OCI-M2 (cell line): ENCODE measurements around the gene ITPA.
"Not testable (repeated sequence)": the region's sequence is repeated elsewhere in the genome, so short reads cannot be mapped to it uniquely, and the experiment has no call there.

Experiments used
- DNase-seq: peaks from one replicate; lab custom pipeline; 2025; ENCODE audit not compliant: unreplicated experiment; lab: John Stamatoyannopoulos, UW

ITPA gene

DNA sequence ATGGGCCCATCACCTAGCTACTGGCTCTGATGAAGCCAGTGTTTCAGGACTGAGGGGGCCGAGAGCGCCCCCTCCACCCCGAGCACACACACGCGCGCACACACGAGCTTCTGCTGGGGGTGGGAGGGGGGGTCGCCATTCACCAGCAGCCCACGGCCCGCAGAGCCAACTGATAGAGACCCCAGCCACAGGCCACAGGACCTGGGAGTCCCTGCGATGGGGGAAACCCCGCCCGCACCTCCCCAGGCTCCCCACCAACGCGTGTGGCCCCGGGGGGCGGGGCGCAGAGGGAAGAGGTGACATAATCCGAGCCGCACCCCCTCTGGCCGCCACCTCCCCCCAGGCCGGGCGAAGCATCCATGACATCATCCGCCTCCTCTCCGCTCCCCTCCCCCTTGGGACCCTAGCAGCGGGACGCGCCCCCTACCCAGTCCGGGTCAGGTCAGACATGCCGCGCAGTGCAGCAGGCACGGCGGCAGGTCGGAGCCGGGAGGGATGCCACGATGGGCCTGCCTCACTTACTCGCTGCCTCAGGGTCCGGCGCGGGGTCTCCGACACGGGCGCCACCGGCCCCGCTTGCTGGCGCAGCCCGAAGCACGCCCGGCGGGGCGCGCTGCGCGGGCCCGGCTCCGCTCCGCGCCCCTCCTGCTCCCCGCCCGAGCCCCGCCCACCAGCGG, 36.2 kb upstream of the ITPA start, which contains the start of gene LZTS3:
Gene LZTS3 (minus strand): TSS at position 617 of the 677 bp plus-strand sequence. CDS start 6,386 bp downstream, outside the sequence.
- peak; percentile 66 for DNase-seq

DNA sequence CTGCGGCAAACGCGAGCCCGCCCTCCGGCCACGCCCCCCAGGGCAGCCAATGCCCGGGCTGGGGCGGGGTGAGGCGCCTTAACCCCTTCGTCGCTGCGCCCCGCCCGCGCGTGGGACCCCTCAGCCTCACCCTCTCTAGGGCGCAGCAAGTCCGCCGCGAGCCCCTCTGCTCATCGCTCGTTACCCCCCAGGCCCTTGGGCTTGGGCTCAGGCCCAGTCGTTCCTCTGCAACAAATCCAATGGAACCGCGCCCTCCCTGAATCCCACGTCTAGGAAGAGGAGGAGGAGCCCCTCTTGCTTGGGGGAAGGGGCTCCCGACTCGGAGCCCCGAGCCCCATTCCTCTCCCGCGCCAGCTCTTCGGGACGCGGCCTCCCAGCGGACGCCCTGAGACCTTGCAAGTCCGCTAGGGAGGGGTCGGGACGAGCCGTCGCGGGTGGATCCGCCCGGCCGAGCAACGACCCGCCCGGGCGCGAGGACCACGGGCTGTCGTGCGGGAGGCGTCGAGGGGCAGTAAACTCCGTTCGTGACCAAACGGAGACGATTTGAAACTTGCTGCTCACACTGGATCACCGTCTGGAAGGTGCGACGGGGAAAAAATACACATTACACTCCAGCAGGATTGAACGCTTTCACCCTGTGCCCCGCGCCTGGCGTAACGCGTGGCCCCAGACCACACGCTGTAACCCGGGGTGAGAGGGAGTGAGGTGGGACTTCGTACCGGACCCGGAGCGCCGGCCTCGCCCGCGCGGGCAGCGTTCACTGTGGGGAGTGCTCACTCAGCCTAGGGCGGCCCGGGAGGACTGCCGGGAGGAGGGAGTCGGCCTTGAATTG, 35.5 kb upstream of the ITPA start:
- peak; percentile 66 for DNase-seq

DNA sequence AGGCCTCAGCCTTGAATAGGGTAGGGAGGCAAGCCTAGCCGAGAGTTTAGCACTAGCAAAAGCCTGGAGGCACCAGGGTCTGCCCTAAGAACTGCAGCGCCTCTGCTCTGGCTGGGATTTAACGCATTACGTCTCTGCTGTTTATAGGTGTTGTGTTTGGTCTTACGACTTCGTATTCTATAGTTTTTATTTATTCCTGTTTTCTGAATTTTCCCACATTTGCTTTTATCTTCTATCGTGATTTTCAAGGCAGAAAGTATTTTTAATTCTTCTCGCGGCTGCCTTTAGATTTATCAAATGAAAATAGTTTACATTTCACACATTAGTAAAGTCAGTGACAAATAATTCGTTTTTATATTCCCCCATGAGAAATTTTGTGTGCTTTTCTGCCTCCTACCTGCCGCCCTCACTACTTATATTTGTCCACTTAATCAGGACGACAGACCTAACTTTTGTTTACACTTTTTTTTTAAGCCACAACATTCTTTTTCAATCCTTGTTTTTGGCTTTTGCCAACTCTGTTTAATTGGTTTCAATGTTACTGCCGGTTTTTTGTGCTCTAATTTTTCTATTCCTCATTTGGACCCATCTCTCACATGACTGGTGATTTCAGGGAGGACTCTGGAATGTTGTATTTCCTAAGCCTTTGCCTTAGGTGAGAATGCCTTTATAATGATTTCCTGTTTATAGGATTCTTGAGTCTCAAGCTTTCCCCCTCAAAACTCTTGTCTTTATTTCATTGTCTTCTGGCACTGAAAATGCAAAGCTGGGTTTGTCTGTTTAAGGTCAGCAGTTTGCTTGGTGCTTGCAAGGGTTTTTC, 34.6 kb upstream of the ITPA start:
- DNase-seq: no peak

DNA sequence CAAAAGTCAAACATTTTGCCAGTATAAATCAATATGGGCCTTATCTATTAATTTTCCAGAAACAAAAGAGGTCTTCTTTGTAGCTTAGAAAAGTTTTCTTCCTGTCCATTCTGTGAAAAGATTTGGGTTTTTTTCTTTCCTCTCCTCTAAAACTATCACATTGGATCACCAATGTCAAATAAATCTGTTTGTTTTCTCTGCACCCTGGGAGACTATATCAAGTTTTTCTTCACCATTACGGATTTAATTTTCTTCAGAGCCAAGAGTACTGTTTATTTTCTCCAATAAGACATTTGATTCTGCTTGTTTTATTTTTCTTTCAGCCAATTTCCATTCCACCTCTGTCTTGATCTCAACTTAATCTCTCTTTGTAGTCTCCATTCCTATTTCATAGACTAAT, 34.0 kb upstream of the ITPA start:
- DNase-seq: no peak

DNA sequence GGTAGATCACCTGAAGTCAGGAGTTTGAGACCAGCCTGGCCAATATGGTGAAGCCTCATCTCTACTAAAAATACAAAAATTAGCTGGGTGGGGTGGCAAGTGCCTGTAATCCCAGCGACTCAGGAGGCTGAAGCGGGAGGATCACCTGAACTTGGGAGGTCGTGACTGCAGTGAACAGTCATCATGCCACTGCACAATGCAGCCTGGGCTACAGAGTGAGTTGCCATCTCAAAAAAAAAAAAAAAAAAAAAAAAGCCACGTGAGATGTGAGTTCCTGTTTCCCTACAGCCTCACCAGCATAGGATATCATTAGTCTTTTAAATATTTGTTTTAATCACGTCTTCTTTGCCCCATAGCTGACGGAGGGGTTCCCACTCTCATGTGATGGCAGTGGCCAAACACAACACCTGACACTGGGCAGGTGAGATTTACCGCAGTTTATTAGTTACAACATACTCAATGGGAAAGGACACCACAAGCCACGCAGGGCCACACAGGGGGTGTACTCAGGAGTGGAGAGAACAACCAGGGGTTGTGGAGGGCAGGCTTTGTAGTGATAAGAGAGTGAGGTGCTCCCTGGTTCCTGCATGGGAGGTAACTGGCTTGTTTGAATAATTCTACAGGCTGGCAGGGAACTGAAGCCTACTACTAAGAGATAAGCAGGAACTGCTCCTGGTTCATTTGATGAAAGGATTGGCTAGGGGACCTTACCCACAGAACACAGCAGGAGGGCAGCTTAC, 31.4 kb upstream of the ITPA start:
- no peak for DNase-seq

DNA sequence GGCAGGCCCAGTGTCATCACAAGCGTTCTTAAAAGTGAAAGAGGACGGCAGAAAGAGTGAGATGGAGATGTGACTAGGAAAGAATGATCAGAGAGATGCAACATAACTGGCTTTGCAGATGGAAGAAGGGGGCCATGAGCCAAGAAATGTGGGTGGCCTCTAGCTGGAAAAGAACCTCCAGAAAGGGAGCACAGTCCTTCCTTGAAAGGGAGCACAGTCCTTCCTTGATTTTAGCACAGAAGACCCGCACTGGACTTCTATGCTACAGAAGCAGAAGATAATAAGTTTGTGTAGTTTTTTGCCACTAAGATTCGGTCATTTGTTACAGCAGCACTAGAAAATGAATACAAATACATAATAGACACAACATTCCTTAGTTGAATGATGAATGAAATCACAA, 29.0 kb upstream of the ITPA start:
- no peak for DNase-seq

DNA sequence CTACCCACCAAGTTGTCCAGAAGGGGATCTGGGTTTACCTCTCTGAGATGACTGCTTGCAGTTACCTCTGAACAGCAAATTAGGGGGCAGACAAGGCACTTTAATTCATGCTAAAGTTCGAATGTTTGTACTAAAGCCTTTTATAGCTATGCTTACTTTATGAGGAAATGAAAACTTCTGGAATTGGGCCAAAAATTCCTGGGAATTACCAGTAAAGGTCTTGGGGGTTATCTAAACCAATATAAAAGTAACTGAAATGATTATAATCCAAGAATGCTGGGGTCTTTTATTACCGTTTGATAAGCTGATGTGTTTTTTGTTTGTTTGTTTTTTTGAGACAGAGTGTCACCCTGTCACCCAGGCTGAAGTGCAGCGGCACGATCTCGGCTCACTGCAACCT, 28.0 kb upstream of the ITPA start:
- DNase-seq: no peak

DNA sequence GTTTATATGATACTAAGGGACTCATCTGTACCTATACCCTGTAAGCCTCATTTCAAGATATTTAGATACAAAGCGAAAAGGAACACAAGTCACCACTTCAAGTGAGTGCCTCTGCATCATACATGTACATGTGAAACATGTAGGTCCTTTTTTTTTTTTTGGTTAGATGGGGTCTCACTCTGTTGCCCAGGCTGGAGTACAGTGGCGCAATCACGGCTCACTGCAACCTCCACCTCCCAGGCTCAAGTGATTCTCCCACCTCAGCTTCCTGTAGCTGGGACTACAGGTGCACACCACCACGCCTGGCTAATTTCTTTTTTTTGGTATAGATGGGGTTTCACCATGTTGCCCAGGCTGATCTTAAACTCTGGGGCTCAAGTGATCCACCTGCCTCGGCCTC, 26.9 kb upstream of the ITPA start:
- not testable (repeated sequence) for DNase-seq

DNA sequence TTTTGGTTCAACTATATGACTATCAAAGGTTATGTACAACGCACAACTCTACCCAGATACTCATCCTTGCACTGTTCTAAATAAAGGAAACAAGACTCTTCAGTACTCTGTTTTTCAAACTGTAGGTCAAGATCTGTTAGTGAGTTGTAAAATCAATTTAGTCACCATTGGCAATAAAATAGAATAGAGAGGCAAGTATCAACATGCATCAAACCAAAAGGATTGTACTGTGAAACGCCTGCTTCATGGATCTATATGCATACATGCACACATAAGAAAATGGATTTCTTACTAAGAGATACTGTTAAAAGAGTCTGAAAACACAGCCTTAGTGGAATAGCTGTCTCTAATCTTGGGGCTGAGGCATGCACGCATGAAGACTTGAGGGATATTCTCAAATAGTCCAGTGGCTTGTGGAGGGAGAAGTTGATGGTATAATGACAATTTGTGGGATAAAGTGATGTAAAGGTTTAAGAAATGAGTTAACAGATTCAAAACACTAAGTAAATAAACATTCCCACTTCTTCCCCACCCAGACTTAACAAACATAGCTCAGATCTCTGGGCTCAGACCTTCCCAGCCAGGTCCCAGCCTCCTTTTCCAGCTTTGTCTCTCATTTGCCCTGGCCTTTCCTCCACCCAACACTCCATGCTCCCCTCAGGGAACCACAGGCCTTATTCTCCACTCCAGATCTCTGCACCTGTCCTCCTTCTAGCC, 25.2 kb upstream of the ITPA start:
- DNase-seq: no peak

DNA sequence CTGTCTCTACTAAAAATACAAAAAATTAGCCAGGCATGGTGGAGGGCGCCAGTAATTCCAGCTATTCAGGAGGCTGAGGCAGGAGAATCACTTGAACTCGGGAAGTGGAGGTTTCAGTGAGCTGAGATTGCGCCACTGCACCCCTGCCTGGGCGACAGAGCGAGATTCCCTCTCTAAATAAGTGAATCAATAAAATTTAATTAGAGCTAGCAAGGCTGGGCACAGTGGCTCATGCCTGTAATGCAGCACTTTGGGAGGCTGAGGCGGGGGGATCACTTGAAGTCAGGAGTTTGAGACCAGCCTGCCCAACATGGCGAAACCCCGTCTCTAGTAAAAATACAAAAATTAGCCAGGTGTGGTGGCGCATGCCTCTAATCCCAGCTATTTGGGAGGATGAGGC, 21.4 kb upstream of the ITPA start:
- DNase-seq: not testable (repeated sequence)

DNA sequence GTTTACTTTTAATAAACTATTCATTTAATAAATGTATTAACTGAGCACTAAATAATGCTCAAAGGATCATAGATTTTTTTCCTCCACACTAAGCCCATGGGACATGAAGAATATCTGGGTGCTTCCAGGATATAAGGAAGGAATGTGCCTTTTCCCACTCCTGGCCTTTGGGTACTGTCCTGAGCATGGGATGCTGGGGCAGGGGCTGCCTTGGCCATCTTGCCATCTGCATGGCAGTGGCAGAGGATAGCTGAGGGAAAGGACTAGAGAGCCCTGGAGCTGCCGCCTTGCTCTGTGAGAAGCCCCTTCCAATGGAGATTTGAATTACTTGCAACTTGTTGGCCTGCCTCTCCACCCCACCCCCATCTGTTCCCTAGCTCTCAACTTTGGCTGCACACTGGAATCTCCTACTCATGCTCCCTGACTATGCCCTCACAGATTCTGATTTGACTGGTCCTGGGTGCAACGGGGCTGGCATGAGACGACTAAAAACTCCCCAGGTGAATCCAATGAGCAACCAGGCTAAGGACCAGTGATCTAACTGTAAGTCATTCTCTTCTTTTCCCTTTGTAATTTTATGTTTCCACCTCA, 20.4 kb upstream of the ITPA start:
- no peak for DNase-seq

DNA sequence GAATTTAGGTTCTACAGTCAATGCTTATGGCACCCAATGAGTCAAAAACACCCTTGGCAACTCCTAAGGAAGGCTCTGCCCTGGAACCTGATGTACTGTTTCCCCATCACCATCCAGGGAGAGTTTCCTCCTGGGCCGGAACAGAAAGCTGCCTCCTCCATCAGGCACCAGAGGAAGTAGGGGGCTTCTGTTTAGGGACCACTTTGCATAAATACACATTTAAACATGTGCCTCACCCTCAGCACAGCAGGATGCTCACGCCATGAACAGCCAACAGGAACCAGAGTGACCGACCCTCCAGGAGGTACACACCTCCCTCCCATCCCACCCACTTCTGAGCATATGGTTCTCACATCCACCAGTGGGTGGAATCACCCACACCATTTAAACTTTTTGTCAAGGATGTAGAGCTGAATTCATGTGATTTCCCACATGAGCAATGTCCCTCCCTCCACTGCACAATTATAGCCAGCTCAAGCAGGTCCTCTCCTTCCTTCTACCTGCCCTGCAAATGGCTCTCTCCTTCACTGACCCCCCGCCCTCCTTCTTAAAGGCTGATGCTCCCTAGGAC, 19.7 kb upstream of the ITPA start:
- no peak for DNase-seq

DNA sequence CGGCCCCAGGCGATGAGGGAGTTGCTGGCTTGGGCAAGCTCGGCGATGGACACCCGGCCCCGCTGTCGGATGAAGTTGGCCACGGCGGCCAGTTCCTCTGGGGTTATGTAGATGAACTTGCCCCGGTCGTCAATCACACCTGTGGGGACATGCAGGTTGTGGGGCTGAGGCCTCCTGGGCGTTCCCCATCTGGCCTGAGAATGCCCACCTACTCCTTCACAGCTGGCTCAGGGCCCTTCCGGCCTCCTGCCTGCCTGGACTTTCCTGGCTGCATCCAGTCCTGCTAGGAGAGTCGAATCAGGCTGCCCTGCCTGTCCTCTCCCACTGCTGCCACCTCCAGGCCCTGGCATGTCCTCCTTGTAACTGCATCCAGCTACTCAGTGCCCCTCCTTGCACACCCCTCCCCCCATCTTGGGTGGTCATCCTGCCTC, 18.6 kb upstream of the ITPA start:
- no peak for DNase-seq

DNA sequence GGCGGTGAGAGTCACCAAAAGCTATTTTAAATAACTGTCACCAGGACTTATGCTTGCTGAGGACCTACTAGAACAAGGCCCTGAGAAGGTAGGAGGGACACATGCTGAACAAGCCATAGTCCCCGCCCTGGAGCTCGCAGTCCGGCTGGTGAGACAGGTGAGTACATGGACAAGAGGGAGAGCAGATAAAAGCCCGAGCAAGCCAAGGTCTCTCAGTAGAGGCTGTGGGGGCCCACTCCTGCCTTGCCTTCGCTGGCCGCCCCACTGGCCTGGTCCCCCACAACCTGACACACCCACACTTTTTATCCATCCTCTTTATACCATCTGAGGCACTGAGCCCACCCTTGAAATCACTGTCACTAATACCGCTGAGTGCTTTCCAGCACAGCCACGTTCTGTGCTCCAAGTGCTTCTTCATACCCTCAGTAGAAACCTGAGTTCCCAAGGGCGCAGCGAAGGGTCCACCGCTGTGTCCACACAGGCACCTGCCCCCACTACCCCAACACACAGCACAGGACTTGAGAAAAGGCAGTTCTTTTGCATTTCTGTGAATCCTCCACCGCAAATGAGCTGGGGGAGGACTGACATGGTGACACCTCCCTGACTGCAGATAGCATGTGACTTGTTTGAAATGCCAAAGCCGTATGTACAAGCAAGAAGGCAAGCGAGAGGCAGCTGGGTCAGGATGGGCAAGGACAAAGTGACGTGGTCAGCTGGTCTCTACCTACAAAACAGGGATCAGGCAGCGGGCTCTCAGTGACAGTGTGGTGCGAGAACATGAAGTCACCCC, 16.9 kb upstream of the ITPA start:
- no peak for DNase-seq

DNA sequence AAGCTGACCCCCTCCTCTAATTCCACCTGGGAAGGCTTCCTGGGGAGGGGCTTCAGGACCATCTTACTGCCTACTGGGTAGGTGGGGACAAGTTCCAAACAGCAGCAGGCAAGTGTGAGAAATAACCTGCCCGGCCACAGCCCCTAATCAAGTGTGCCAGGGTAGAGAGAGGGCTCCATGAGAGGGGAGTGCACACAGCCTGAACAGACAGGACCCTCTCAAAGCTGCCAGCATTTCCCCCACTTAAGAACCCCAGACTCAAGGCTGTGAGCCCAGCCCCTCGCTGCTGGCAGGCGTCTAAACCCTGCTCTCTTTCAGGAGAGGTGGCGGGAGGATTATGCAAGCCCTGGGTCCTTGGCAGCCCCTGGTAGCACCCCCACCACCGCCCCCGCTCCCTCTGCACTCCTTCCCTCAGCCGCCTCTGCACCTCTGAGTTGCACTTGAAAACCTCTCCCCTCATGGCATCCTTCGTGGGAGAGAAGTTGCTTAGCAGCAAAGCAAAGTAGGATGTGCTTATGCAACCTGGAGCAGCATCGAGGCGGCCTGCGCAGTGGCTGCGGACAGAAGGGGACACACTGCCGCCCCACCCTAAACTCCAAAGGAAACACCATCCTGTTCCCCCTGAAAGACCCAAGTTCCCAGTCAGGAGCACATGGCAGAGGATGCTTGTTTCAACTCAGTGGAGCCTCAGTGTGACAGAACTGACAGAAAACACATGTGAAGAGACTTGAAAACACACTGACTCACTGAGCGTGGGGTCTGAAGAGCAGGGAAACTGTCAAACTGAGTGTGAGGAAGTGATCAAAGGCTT, 15.3 kb upstream of the ITPA start:
- no peak for DNase-seq

DNA sequence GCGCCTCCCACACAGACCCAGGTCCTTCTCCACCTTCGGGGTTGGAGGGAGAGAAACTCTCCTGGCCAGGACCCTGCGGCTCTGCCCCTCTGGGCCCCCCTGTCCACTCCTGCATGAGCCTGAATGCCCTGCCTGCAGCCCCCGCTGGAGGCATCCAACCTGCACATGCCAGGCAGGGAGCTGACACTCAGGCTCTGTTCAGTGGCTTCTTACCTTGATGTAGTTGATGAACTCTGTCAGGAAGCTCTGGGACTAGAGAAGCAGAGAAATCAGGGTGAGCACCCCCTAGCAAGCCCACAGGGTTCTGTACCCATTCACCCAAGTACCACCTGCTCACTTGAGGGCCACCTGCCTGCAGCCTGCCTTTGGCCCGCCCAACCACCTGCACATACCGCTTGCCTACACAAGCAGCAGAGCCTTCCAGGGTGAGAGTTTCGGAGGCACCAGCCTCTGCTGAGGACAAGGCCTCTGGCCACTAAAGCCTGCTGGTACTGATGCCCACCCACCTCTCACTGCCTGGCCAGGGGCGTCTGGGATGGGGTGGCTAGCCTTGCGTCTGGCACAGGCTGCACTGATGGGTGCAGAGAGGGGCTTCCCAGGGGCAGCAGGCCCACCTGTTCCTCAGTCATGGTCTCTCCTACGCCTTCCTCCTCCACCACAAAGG, 14.5 kb upstream of the ITPA start:
- no peak for DNase-seq

DNA sequence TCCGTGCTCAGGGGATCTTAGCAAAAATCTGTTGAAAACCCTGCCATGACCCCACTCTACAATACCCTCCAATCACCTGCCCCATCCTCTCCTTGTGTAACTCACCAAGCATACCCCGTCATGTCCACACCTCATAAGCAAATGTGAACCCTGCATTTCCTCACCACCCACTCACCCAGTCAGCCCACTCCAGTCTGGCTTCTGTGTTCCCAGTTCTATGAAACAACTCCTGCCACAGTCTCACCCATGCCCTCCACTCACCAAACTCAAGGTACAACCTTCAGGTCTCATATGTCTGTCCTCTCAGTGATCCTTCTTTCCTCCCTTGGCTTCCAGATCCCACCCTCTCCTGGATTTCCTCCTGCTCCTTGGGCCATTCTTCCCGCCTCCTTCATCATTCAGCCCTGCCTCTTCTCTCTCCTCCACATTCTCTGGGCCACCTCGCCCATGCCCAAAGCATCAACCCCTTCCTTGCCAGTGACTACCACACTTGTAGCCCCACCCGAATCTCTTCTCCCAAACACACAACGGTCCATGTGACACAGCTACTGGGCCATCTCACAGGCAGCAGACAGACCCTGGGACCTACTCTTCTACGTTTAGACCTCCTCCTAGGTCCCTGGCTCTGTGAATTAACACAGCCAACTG, 13.6 kb upstream of the ITPA start:
- no peak for DNase-seq
